Middle frontal gyrus (tissue), 1 donor: ENCODE data around the gene KANK2.
"Not testable (repeated sequence)": the region's sequence is repeated elsewhere in the genome, so short reads cannot be mapped to it uniquely, and the experiment has no call there.

Experiments used
- DNase-seq: peaks from one replicate; pipeline ENCODE4 v3.0.0-alpha.2; 2015; ENCODE audit warnings: low spot score; ENCODE audit errors: extremely low spot score

The KANK2 gene

GRCh38 chr19:11175920-11176319, 21.4 kb downstream of the KANK2 start:
- no peak for DNase-seq

GRCh38 chr19:11174336-11174735, 23.0 kb downstream of the KANK2 start:
- DNase-seq = no peak

GRCh38 chr19:11173516-11174155, 23.7 kb downstream of the KANK2 start:
- no peak for DNase-seq

- no peak for DNase-seq
Observed at GRCh38 chr19:11172576-11172975, 24.8 kb downstream of the KANK2 start.

GRCh38 chr19:11171144-11171543, 26.2 kb downstream of the KANK2 start:
- DNase-seq = no peak

- DNase-seq = no peak
Observed at GRCh38 chr19:11169896-11170678, 27.3 kb downstream of the KANK2 start.

GRCh38 chr19:11168568-11168967, 28.8 kb downstream of the KANK2 start:
- no peak for DNase-seq

GRCh38 chr19:11166281-11167142, 30.8 kb downstream of the KANK2 start:
- DNase-seq = no peak

GRCh38 chr19:11165486-11166030, 31.8 kb downstream of the KANK2 start:
- DNase-seq = no peak

GRCh38 chr19:11164879-11165406, 32.4 kb downstream of the KANK2 start:
- peak; percentile 31 for DNase-seq

- no peak for DNase-seq
Observed at GRCh38 chr19:11164296-11164695, 33.0 kb downstream of the KANK2 start.

- not testable (repeated sequence) for DNase-seq
Observed at GRCh38 chr19:11160440-11160768, 36.9 kb downstream of the KANK2 start.

GRCh38 chr19:11159598-11160439, 37.5 kb downstream of the KANK2 start:
- DNase-seq = no peak

- peak; percentile 96 for DNase-seq
Observed at GRCh38 chr19:11155373-11156120, 41.8 kb downstream of the KANK2 start, which contains the start of gene SPC24. Gene SPC24, minus strand, starts transcription at chr19:11155782. Its CDS starts 6 bp downstream, at chr19:11155776.

GRCh38 chr19:11154683-11155047, 42.7 kb downstream of the KANK2 start:
- no peak for DNase-seq

GRCh38 chr19:11152318-11153062, 44.9 kb downstream of the KANK2 start:
- no peak for DNase-seq

GRCh38 chr19:11151181-11151580, 46.2 kb downstream of the KANK2 start:
- DNase-seq = no peak

- DNase-seq = no peak
Observed at GRCh38 chr19:11148001-11148400, 49.3 kb downstream of the KANK2 start.

GRCh38 chr19:11145536-11145924, 51.8 kb downstream of the KANK2 start:
- no peak for DNase-seq
